GM12878 (cell line): ENCODE results near the gene HHLA2. TPM values are rescaled to one million over a fixed set of nuclear protein-coding genes. Genes with fewer than 3 reads are reported as not detected.

ENCODE experiments used
- ATAC-seq: fragments of 200-7000 bp; cut with Tn5 transposase; 3 replicates; pipeline ENCODE4 v1.9.1; 2020; ENCODE audit warnings: mild to moderate bottlenecking, moderate library complexity
- BruUV-seq: library from RNA; stranded (reverse); fragments of 400-500 nt; replicated peaks from 2 replicates; lab custom pipeline; 2021; lab: Mats Ljungman, UMichigan
- CTCF ChIA-PET: fragments of 300-600 bp; sonication (Branson Sonifier 250); formaldehyde crosslinking; extraction: SDS; loops from one replicate; lab custom pipeline; 2021; ENCODE audit warnings: inconsistent platforms; lab: Yijun Ruan, JAX
- POLR2A ChIA-PET: fragments of 350-600 bp; formaldehyde crosslinking; extraction: SDS; loops from one replicate; lab custom pipeline; 2021; ENCODE audit warnings: inconsistent platforms; lab: Charles Lee
- RAD21 ChIA-PET: fragments of 300-600 bp; sonication (Branson Sonifier 250); formaldehyde crosslinking; loops from one replicate; lab custom pipeline; 2023; ENCODE audit warnings: antibody characterized with exemption; ENCODE audit not compliant: unreplicated experiment; lab: Charles Lee
- SMC1A ChIA-PET: fragments of 300-600 bp; sonication (Branson Sonifier 250); formaldehyde crosslinking; loops from one replicate; lab custom pipeline; 2023; ENCODE audit not compliant: unreplicated experiment, uncharacterized antibody; lab: Charles Lee
- DNase-seq: peaks from one replicate; pipeline ENCODE4 v3.0.0-alpha.2; 2011; ENCODE audit warnings: low read depth, low spot score
- FAIRE-seq: peaks from 3 replicates; lab custom pipeline; 2011; peaks lifted over from hg19 to GRCh38; lab: Jason Lieb, UNC
- H2AFZ ChIP-seq: 2 replicates; pipeline ENCODE4 v1.6.0; 2011; ENCODE audit warnings: low read depth, low read length, control low read depth; ENCODE audit not compliant: control insufficient read depth
- H3K27ac ChIP-seq: 2 replicates; pipeline ENCODE4 v1.5.1; 2011; ENCODE audit warnings: control low read depth; ENCODE audit not compliant: control insufficient read depth, insufficient read depth
- H3K27me3 ChIP-seq, 2 experiments: replicated peaks in 1 of 2; 2 replicates each; pipeline versions ENCODE4 v1.6.0 to v1.6.1; 2011; ENCODE audit warnings: low read length in 1 of 2; ENCODE audit not compliant: control insufficient read depth in 2 of 2, insufficient read depth in 2 of 2
- H3K36me3 ChIP-seq, 2 experiments: 2 replicates each; pipeline ENCODE4 v1.5.1; 2011; ENCODE audit warnings: low read length in 1 of 2; ENCODE audit not compliant: control insufficient read depth in 2 of 2, insufficient read depth in 2 of 2
- H3K4me1 ChIP-seq: 2 replicates; pipeline ENCODE4 v1.6.1; 2011; ENCODE audit warnings: mild to moderate bottlenecking, low read length, moderate library complexity, mixed read lengths; ENCODE audit not compliant: control insufficient read depth, insufficient read depth
- H3K4me2 ChIP-seq: 2 replicates; pipeline ENCODE4 v1.6.0; 2011; ENCODE audit warnings: control low read depth; ENCODE audit not compliant: control insufficient read depth, insufficient read depth
- H3K4me3 ChIP-seq: fragments of 200-600 bp; sonication (generic); 2 replicates; pipeline ENCODE4 v1.5.1; 2016
- H3K79me2 ChIP-seq: 2 replicates; pipeline ENCODE4 v1.6.0; 2011; ENCODE audit warnings: low read length; ENCODE audit not compliant: control insufficient read depth, insufficient read depth
- H3K9ac ChIP-seq: 2 replicates; pipeline ENCODE4 v1.8.0; 2011; ENCODE audit warnings: low read length, control low read depth, mixed read lengths; ENCODE audit not compliant: control insufficient read depth, insufficient read depth
- H3K9me3 ChIP-seq: replicated peaks from 3 replicates; pipeline ENCODE4 v1.5.1; 2011; ENCODE audit warnings: mild to moderate bottlenecking, low read length; ENCODE audit not compliant: control insufficient read depth, insufficient read depth
- H4K20me1 ChIP-seq: 2 replicates; pipeline ENCODE4 v1.6.0; 2011; ENCODE audit not compliant: control insufficient read depth, insufficient read depth
- BHLHE40 ChIP-seq, 2 experiments: fragments of 450-650 bp in 1 of 2; IDR thresholded peaks; 2 replicates each; pipeline ENCODE4 v1.6.1; 2011 to 2017; ENCODE audit warnings: low read depth in 2 of 2, borderline replicate concordance in 1 of 2, improper control_type of control experiment in 1 of 2, low read length in 1 of 2, mild to moderate bottlenecking in 1 of 2
- CBX3 ChIP-seq: fragments of 200-600 bp; sonication (generic); IDR thresholded peaks from 2 replicates; pipeline ENCODE4 v1.6.1; 2016; ENCODE audit warnings: low read depth, borderline replicate concordance
- DPF2 ChIP-seq: fragments of 450-650 bp; IDR thresholded peaks from 2 replicates; pipeline ENCODE4 v1.6.1; 2017; ENCODE audit warnings: mild to moderate bottlenecking
- EED ChIP-seq: sonication (generic); IDR thresholded peaks from 2 replicates; pipeline ENCODE4 v1.6.1; 2016; ENCODE audit warnings: antibody characterized with exemption, low read depth
- ESRRA ChIP-seq: IDR thresholded peaks from 2 replicates; pipeline ENCODE4 v1.6.1; 2012; ENCODE audit warnings: mild to moderate bottlenecking, low read length, improper control_type of control experiment
- FOXM1 ChIP-seq: IDR thresholded peaks from 2 replicates; pipeline ENCODE4 v1.6.1; 2012; ENCODE audit warnings: low read depth, mild to moderate bottlenecking, inconsistent platforms, low read length, moderate library complexity
- JUNB ChIP-seq: IDR thresholded peaks from 2 replicates; pipeline ENCODE4 v1.6.1; 2016; ENCODE audit warnings: antibody characterized with exemption, mild to moderate bottlenecking
- MTA2 ChIP-seq: fragments of 450-650 bp; IDR thresholded peaks from 2 replicates; pipeline ENCODE4 v1.6.1; 2016; ENCODE audit warnings: low read depth, mild to moderate bottlenecking, moderate library complexity
- MTA3 ChIP-seq: IDR thresholded peaks from 2 replicates; pipeline ENCODE4 v1.6.1; 2012; ENCODE audit warnings: low read length, inconsistent platforms, borderline replicate concordance
- MYB ChIP-seq: fragments of 150-350 bp; IDR thresholded peaks from 2 replicates; pipeline ENCODE4 v1.6.1; 2014; ENCODE audit warnings: mild to moderate bottlenecking, low read depth, low read length, borderline replicate concordance
- PAX5 ChIP-seq: IDR thresholded peaks from 2 replicates; pipeline ENCODE4 v1.6.1; 2011; ENCODE audit warnings: low read depth, low read length, borderline replicate concordance
- RUNX3 ChIP-seq: IDR thresholded peaks from 2 replicates; pipeline ENCODE4 v1.6.1; 2012; ENCODE audit warnings: low read length, inconsistent platforms
- SMAD5 ChIP-seq: IDR thresholded peaks from 2 replicates; pipeline ENCODE4 v1.6.1; 2016; ENCODE audit warnings: antibody characterized with exemption, low read depth
- TCF3 ChIP-seq: IDR thresholded peaks from 2 replicates; pipeline ENCODE4 v1.6.1; 2012; ENCODE audit warnings: low read depth, mild to moderate bottlenecking, low read length, borderline replicate concordance; ENCODE audit not compliant: insufficient read depth
- ZNF217 ChIP-seq: fragments of 450-650 bp; IDR thresholded peaks from 2 replicates; pipeline ENCODE4 v1.6.1; 2017; ENCODE audit warnings: antibody characterized with exemption, mild to moderate bottlenecking
- WGBS: methylation state at CpG from one replicate; pipeline ENCODE4 v1.1.6; 2016; ENCODE audit warnings: low lambda C conversion rate; ENCODE audit not compliant: insufficient replicate concordance, insufficient coverage; ENCODE audit errors: missing lambda C conversion rate; 5-methylcytosine and 5-hydroxymethylcytosine counted together
- in situ Hi-C: fragments of 300-500 bp; cut with MboI; formaldehyde crosslinking; loops from 9 replicates; pipeline ENCODE4 v1.14.3; 2018; ENCODE audit warnings: mixed read lengths
- intact Hi-C: fragments of 100-400 bp; cut with micrococcal nuclease; formaldehyde crosslinking; loops from one replicate; pipeline ENCODE4 v1.14.2; 2022; ENCODE audit not compliant: unreplicated experiment
- polyA plus RNA-seq, 11 experiments: library from polyadenylated mRNA; depleted of rRNA in 4 of 11; unstranded in 6 of 11; stranded (reverse) in 5 of 11; fragments of >200 nt; fragmentation: Nextera tagmentation in 4 of 11; fragmentation: Illumina TruSeq in 1 of 11; extraction: Ambion mirVana in 4 of 11; extraction: Trizol in 1 of 11; gene quantifications; 1 replicate in 1 of 11; 2 replicates in 10 of 11; pipeline versions ENCODE4 v1.2.1 to v1.2.3, GENCODE V29; 2011 to 2016; ENCODE audit warnings: inconsistent platforms in 2 of 11, missing spikeins in 2 of 11, low read depth in 1 of 11
- total RNA-seq, 4 experiments: library from RNA; depleted of rRNA in 3 of 4; stranded (reverse); fragments of >200 nt in 3 of 4; fragmentation: Illumina TruSeq in 1 of 4; extraction: Trizol in 1 of 4; gene quantifications; 2 replicates each; pipeline versions ENCODE4 v1.2.1 to v1.2.3, GENCODE V29; 2013 to 2021
- TF ChIP-seq, protein P1 (sequence below): IDR thresholded peaks from 2 replicates; pipeline ENCODE4 v1.6.1; 2012; ENCODE audit warnings: low read depth, low read length, improper control_type of control experiment
- TF ChIP-seq, protein P2 (sequence below): fragments of 450-650 bp; IDR thresholded peaks from 2 replicates; pipeline ENCODE4 v1.6.1; 2017; ENCODE audit warnings: borderline replicate concordance
- TF ChIP-seq, protein P3 (sequence below): IDR thresholded peaks from 2 replicates; pipeline ENCODE4 v1.6.1; 2012; ENCODE audit warnings: low read length, inconsistent platforms
- TF ChIP-seq, protein P4 (sequence below): IDR thresholded peaks from 2 replicates; pipeline ENCODE4 v1.6.1; 2011; ENCODE audit warnings: borderline replicate concordance, low read depth, mild to moderate bottlenecking, moderate library complexity, mixed read lengths, low read length; ENCODE audit not compliant: insufficient read depth; ENCODE audit errors: extremely low read length

Gene HHLA2
- total and polyA plus RNA-seq, 10 of the 15 experiments (the other 5 are each of a cell fraction or from before 2014, with no cell fraction given), result 0.11 to 1.3 (median 0.28) TPM; not detected in 1

DNA sequence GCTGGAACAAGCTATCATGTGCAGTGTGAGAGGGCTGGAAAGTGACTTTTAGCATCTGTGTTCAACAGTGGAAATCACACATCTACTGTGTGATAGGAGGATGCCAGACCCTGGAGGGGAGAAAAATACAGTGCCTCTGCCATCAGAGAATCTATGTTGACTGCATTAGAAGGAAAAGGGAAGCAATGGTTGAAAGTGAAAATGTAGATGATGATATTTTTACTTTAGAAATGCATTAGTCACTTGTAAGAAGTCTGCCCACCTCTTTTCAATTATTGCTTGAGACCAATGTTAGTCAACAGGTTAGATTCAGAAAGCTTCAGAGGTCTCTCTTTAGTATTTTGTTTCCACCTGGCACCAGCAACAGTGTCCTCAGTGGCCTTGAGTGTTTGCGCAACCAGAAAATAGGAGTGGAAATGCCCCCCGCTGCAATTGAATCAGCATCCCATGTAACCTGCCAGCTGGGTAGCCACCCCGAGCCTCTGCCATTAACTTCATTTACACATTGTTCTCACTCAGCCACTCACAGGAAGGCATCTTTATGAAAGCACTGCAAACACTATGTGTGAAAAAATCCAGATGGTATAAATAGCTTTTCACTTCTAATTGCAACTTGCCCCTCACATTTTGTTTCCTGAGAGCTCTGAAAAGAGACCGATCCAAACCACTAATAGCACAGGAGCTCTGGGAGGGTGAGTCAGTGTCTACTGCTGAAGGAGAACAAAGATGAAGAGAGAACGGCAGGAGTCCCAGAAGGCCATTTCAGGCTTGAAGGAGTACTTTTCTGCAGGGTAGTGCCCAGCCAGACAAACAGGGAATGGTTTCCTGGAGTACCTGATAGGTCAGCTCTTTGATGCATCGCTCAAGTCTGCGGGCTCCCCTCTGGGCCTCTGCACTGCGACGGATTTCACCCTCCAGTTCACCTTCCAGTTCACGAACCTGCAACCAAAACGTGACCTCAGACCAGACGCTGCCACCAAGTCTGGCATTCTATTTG, 92.1 kb downstream of the HHLA2 start:
- Histone ChIP-seq H3K4me1 (peaks cover 33% of the 10 kb centered on the region), H3K79me2 (no peaks in the 10 kb centered on the region), H3K9me3 (no peaks in the 10 kb centered on the region), H4K20me1 (no peaks in the 10 kb centered on the region), H3K9ac (peak overlapping the region; percentile 32; the same call in 1 of the 2 replicates), H2AFZ (peak overlapping the region; percentile 13; the same call in 1 of the 2 replicates), H3K27me3 (no peaks in the 10 kb centered on the region), H3K4me2 (peak overlapping the region; percentile 87), H3K27ac (peak overlapping the region; percentile 33; the same call in 1 of the 2 replicates), H3K36me3 (no peaks in the 10 kb centered on the region), H3K4me3 (peak overlapping the region; percentile 42)
- in situ Hi-C loops (no loop called here), intact Hi-C loops (loop anchor here (2.0 to 5.0 kb wide), 3 partner anchors 96 to 301 kb away; partner anchors contain the start of gene IFT57)
- peak; percentile 84 for ATAC-seq
- WGBS, result 14% methylated on average over 12 of the region's 12 CpGs
- RAD21 ChIA-PET, result interaction anchor here (0.8 to 2.9 kb wide), 8 partner anchors 14 to 264 kb away, joined by 3 to 17 read pairs (median 5); partner anchors contain the start of gene HHLA2
- CTCF ChIA-PET, result interaction anchor here (0.5 to 1.6 kb wide), 7 partner anchors 12 to 699 kb away, joined by 3 to 7 read pairs (median 3); no protein-coding TSS in a partner anchor
- FAIRE-seq, result peak; percentile 70
- POLR2A ChIA-PET, result interaction anchor here (0.5 kb wide), 1 partner anchor 205 kb away, joined by 5 read pairs; no protein-coding TSS in a partner anchor
- SMC1A ChIA-PET, result interaction anchor here (0.6 to 7.0 kb wide), 18 partner anchors 8 to 578 kb away, joined by 3 to 59 read pairs (median 4); partner anchors contain the start of gene HHLA2
- BruUV-seq, result no TSS peak
- DNase-seq, result peak; percentile 70
- peak; percentile 69 for TF ChIP-seq MTA2
- TF ChIP-seq, protein P1, sequence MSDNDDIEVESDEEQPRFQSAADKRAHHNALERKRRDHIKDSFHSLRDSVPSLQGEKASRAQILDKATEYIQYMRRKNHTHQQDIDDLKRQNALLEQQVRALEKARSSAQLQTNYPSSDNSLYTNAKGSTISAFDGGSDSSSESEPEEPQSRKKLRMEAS, result no peak
- TF ChIP-seq FOXM1, result peak; percentile 54; the same call in 1 of the 2 replicates
- TF ChIP-seq RUNX3, result peak; percentile 67
- TF ChIP-seq EED, result no peak
- TF ChIP-seq TCF3, result no peak
- TF ChIP-seq JUNB, result peak; percentile 47
- TF ChIP-seq ZNF217, result no peak
- 0 out of 2 replicates have a peak, but pooled peaks have one; percentile 29 for TF ChIP-seq PAX5
- TF ChIP-seq SMAD5, result no peak
- TF ChIP-seq, protein P2, sequence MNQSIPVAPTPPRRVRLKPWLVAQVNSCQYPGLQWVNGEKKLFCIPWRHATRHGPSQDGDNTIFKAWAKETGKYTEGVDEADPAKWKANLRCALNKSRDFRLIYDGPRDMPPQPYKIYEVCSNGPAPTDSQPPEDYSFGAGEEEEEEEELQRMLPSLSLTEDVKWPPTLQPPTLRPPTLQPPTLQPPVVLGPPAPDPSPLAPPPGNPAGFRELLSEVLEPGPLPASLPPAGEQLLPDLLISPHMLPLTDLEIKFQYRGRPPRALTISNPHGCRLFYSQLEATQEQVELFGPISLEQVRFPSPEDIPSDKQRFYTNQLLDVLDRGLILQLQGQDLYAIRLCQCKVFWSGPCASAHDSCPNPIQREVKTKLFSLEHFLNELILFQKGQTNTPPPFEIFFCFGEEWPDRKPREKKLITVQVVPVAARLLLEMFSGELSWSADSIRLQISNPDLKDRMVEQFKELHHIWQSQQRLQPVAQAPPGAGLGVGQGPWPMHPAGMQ, result no peak
- TF ChIP-seq DPF2, result 0 out of 2 replicates have a peak, but pooled peaks have one; percentile 57
- no peak for TF ChIP-seq ESRRA
- TF ChIP-seq, protein P3, sequence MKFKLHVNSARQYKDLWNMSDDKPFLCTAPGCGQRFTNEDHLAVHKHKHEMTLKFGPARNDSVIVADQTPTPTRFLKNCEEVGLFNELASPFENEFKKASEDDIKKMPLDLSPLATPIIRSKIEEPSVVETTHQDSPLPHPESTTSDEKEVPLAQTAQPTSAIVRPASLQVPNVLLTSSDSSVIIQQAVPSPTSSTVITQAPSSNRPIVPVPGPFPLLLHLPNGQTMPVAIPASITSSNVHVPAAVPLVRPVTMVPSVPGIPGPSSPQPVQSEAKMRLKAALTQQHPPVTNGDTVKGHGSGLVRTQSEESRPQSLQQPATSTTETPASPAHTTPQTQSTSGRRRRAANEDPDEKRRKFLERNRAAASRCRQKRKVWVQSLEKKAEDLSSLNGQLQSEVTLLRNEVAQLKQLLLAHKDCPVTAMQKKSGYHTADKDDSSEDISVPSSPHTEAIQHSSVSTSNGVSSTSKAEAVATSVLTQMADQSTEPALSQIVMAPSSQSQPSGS, result peak; percentile 24; the same call in 1 of the 2 replicates
- TF ChIP-seq, protein P4, sequence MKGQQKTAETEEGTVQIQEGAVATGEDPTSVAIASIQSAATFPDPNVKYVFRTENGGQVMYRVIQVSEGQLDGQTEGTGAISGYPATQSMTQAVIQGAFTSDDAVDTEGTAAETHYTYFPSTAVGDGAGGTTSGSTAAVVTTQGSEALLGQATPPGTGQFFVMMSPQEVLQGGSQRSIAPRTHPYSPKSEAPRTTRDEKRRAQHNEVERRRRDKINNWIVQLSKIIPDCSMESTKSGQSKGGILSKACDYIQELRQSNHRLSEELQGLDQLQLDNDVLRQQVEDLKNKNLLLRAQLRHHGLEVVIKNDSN, result no peak
- TF ChIP-seq BHLHE40 (IDR thresholded peaks at IDR 0.05; ENCODE audit: borderline replicate concordance in 1 of 2, low read depth in 2 of 2, low read length in 1 of 2), result peak; percentile 71 to 79; a peak in 3 of 4 replicates
- no peak for TF ChIP-seq MYB
- 0 out of 2 replicates have a peak, but pooled peaks have one; percentile 38 for TF ChIP-seq MTA3
- TF ChIP-seq CBX3, result no peak
